Hepatocyte (in vitro differentiated cells): ENCODE data around the gene MPV17. TPM values are rescaled to one million over a fixed set of nuclear protein-coding genes. Genes with fewer than 3 reads are reported as not detected.
A peak's percentile ranks its signal among the peaks of the same experiment; 100 is the strongest.

Experiments used
- DNase-seq: peaks from one replicate; pipeline ENCODE4 v3.0.0-alpha.2; 2016; ENCODE audit warnings: low spot score
- H2AFZ ChIP-seq: fragments of 200-600 bp; sonication (generic); 2 replicates; pipeline ENCODE4 v1.6.0; 2016; ENCODE audit warnings: antibody characterized with exemption, mild to moderate bottlenecking
- H3K27ac ChIP-seq: fragments of 200-600 bp; sonication (generic); 2 replicates; pipeline ENCODE4 v1.5.1; 2016; ENCODE audit warnings: mild to moderate bottlenecking
- H3K27me3 ChIP-seq: fragments of 200-600 bp; sonication (generic); 2 replicates; pipeline ENCODE4 v1.6.1; 2016
- H3K36me3 ChIP-seq: fragments of 200-600 bp; sonication (generic); replicated peaks from 2 replicates; pipeline ENCODE4 v1.5.1; 2016; ENCODE audit warnings: low read depth; ENCODE audit not compliant: insufficient read depth
- H3K4me1 ChIP-seq: fragments of 200-600 bp; sonication (generic); 2 replicates; pipeline ENCODE4 v1.5.1; 2016; ENCODE audit warnings: mild to moderate bottlenecking, moderate library complexity; ENCODE audit not compliant: insufficient read depth
- H3K4me2 ChIP-seq: fragments of 200-600 bp; sonication (generic); 2 replicates; pipeline ENCODE4 v1.6.0; 2016
- H3K4me3 ChIP-seq: fragments of 200-600 bp; sonication (generic); 2 replicates; pipeline ENCODE4 v1.5.1; 2016; ENCODE audit warnings: mild to moderate bottlenecking
- H3K79me2 ChIP-seq: fragments of 200-600 bp; sonication (generic); 2 replicates; pipeline ENCODE4 v1.6.0; 2017; ENCODE audit warnings: mild to moderate bottlenecking
- H3K9me2 ChIP-seq: fragments of 200-600 bp; sonication (generic); replicated peaks from 2 replicates; pipeline ENCODE4 v1.6.0; 2017; ENCODE audit warnings: mild to moderate bottlenecking; ENCODE audit not compliant: insufficient read depth
- H3K9me3 ChIP-seq: fragments of 200-600 bp; sonication (generic); 2 replicates; pipeline ENCODE4 v1.5.1; 2016; ENCODE audit warnings: low read depth, mild to moderate bottlenecking
- H4K20me1 ChIP-seq: fragments of 200-600 bp; sonication (generic); 2 replicates; pipeline ENCODE4 v1.6.0; 2016; ENCODE audit warnings: mild to moderate bottlenecking; ENCODE audit not compliant: insufficient read depth, poor library complexity, severe bottlenecking
- EZH2 ChIP-seq: fragments of 200-600 bp; sonication (generic); IDR thresholded peaks from 2 replicates; pipeline ENCODE4 v1.6.1; 2016; ENCODE audit warnings: antibody characterized with exemption, mild to moderate bottlenecking, borderline replicate concordance
- EZH2phosphoT487 ChIP-seq: fragments of 200-600 bp; sonication (generic); IDR thresholded peaks from one replicate; pipeline ENCODE4 v1.6.1; 2018; ENCODE audit warnings: antibody characterized with exemption, mild to moderate bottlenecking, low read depth, moderate library complexity; ENCODE audit not compliant: unreplicated experiment, severe bottlenecking
- WGBS: methylation state at CpG from one replicate; pipeline ENCODE4 v1.1.6; 2016; ENCODE audit warnings: low lambda C conversion rate; ENCODE audit errors: missing lambda C conversion rate; 5-methylcytosine and 5-hydroxymethylcytosine counted together
- polyA plus RNA-seq: library from polyadenylated mRNA; unstranded; fragments of >200 nt; fragmentation: Nextera tagmentation; extraction: Ambion mirVana; gene quantifications from 2 replicates; pipeline ENCODE4 v1.2.1, GENCODE V29; 2016
- total RNA-seq: library from RNA; depleted of rRNA; stranded (reverse); fragments of >200 nt; gene quantifications from 2 replicates; pipeline ENCODE4 v1.2.3, GENCODE V29; 2014
- TF ChIP-seq, protein P1 (sequence below): fragments of 200-600 bp; sonication (generic); IDR thresholded peaks from 2 replicates; pipeline ENCODE4 v1.5.1; 2016; ENCODE audit warnings: antibody characterized with exemption, mild to moderate bottlenecking; ENCODE audit not compliant: poor library complexity

Gene MPV17
- total and polyA plus RNA-seq, 2 experiments from 2014 or later: 71.4 to 111 TPM

DNA sequence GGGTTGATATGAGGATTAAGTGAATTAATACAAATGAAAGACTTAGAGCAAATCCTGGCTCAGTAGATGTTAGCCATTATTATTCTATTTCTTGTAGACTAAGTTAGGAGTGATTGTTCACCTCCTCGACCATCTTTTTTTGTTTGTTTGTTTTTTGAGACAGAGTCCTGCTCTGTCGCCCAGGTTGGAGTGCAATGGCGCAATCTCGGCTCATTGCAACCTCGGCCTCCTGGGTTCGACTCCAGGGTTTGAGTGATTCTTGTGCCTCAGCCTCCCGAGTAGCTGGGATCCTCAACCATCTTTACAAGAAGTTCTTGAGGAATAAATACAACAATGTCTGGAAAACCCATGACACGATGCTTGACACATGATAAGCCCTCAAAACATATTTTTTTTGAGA, 28.0 kb downstream of the MPV17 start:
- no peak for DNase-seq
- Histone ChIP-seq H3K4me3 (no peak overlapping the region), H3K4me1 (peaks cover 4% of the 10 kb centered on the region), H3K4me2 (no peak overlapping the region), H3K79me2 (no peaks in the 10 kb centered on the region), H3K27ac (no peak overlapping the region), H3K9me3 (no peaks in the 10 kb centered on the region), H2AFZ (no peak overlapping the region), H3K9me2 (no peaks in the 10 kb centered on the region), H3K27me3 (peaks cover 12% of the 10 kb centered on the region), H3K36me3 (no peaks in the 10 kb centered on the region), H4K20me1 (no peaks in the 10 kb centered on the region)
- 91% methylated on average over 8 of the region's 8 CpGs for WGBS
- no peak for TF ChIP-seq EZH2

DNA sequence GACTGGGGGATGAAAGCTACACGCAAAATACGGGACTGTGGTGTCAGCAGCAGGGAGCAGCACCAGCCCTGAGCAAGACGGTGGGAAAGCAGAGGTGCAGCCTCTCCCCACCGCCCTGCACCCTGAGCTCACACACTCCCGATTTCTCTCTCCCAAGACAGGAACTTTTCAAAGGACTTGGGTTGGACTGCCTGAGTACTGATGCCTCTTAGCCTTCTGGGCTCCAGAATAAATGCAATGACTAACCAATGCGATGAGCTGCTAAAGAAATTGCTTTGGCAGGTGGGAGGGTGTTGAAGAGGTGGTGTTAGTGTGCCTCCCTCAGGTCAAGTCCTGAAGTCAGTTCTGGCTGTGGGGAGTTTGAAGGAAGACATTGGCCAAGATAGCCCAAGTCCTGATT, 31.0 kb downstream of the MPV17 start:
- Histone ChIP-seq H3K4me1 (peaks cover 4% of the 10 kb centered on the region), H3K9me2 (no peaks in the 10 kb centered on the region), H2AFZ (no peak overlapping the region), H3K27ac (no peak overlapping the region), H3K27me3 (peaks cover 12% of the 10 kb centered on the region), H3K9me3 (no peaks in the 10 kb centered on the region), H3K4me2 (no peak overlapping the region), H3K36me3 (no peaks in the 10 kb centered on the region), H3K79me2 (no peaks in the 10 kb centered on the region), H4K20me1 (no peaks in the 10 kb centered on the region), H3K4me3 (no peak overlapping the region)
- TF ChIP-seq, protein P1, sequence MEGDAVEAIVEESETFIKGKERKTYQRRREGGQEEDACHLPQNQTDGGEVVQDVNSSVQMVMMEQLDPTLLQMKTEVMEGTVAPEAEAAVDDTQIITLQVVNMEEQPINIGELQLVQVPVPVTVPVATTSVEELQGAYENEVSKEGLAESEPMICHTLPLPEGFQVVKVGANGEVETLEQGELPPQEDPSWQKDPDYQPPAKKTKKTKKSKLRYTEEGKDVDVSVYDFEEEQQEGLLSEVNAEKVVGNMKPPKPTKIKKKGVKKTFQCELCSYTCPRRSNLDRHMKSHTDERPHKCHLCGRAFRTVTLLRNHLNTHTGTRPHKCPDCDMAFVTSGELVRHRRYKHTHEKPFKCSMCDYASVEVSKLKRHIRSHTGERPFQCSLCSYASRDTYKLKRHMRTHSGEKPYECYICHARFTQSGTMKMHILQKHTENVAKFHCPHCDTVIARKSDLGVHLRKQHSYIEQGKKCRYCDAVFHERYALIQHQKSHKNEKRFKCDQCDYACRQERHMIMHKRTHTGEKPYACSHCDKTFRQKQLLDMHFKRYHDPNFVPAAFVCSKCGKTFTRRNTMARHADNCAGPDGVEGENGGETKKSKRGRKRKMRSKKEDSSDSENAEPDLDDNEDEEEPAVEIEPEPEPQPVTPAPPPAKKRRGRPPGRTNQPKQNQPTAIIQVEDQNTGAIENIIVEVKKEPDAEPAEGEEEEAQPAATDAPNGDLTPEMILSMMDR: peak; percentile 11
- TF ChIP-seq EZH2: no peak
- WGBS: 13% methylated on average over 6 of the region's 6 CpGs
- DNase-seq: no peak

DNA sequence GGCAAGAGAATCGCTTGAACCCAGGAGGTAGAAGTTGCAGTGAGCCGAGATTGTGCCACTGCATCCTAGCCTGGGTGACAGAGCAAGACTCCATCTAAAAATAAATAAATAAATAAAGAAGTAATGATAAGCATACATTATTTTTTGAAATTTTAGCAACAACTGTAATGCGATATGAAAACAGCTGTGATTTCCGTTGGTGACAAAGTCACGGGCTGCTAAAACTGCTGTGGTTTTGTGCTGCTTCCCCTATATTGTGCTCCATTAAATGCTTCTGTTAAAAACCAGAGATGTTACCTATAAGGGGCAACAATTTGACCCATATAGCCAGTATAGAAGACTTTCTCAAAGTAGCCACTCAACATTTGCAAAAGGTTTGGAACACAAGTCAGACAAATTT, 32.3 kb downstream of the MPV17 start:
- no peak for DNase-seq
- H3K27me3 ChIP-seq: peaks cover 12% of the 10 kb centered on the region
- H3K9me3 ChIP-seq: no peaks in the 10 kb centered on the region
- H3K4me2 ChIP-seq: no peak overlapping the region
- no peaks in the 10 kb centered on the region for H3K36me3 ChIP-seq
- H3K4me1 ChIP-seq: peaks cover 4% of the 10 kb centered on the region
- no peaks in the 10 kb centered on the region for H4K20me1 ChIP-seq
- no peak overlapping the region for H3K27ac ChIP-seq
- TF ChIP-seq, protein P1: no peak
- TF ChIP-seq EZH2 (no peak), EZH2phosphoT487 (no peak)
- WGBS: 96% methylated on average over 5 of the region's 5 CpGs
- H3K9me2 ChIP-seq: no peaks in the 10 kb centered on the region
- H2AFZ ChIP-seq: no peak overlapping the region
- no peak overlapping the region for H3K4me3 ChIP-seq
- no peaks in the 10 kb centered on the region for H3K79me2 ChIP-seq

DNA sequence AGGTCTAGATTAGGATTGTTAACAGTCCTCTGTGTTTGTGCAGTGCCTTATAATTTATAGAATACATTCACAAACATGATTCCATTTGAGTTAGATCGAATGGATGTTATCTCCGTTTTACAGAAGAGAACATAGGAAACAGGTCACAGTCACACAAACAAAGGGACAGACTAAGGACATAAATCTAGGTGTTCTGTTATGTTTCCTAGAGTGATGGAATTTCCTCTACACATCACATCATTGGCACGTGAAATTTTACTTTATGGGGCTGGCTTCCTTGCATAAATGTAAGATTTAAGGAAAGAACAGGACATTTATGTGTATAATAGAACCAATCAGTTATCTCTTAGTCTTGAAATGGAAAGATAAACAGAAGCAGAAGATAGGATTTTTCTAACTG, 34.3 kb downstream of the MPV17 start:
- Histone ChIP-seq H3K79me2 (no peaks in the 10 kb centered on the region), H3K27ac (no peak overlapping the region), H3K9me3 (no peaks in the 10 kb centered on the region), H4K20me1 (no peaks in the 10 kb centered on the region), H2AFZ (no peak overlapping the region), H3K4me2 (no peak overlapping the region), H3K4me1 (peaks cover 1% of the 10 kb centered on the region), H3K36me3 (no peaks in the 10 kb centered on the region), H3K9me2 (no peaks in the 10 kb centered on the region), H3K27me3 (peaks cover 12% of the 10 kb centered on the region), H3K4me3 (no peak overlapping the region)
- 70% methylated on average over 3 of the region's 3 CpGs for WGBS
- TF ChIP-seq EZH2phosphoT487: no peak
- TF ChIP-seq, protein P1: no peak
- no peak for DNase-seq
